GM12875 (cell line): ENCODE measurements around the gene RASSF8.

ENCODE experiments used
- H3K4me3 ChIP-seq: one replicate; pipeline ENCODE4 v1.5.1; 2011; ENCODE audit warnings: low read depth, low read length, control low read depth
- CTCF ChIP-seq: IDR thresholded peaks from 2 replicates; pipeline ENCODE4 v1.5.1; 2011; ENCODE audit warnings: low read depth, mild to moderate bottlenecking, control low read depth, inconsistent platforms, low read length, moderate library complexity, borderline replicate concordance; ENCODE audit not compliant: insufficient read depth

The RASSF8 gene

GRCh38 chr12:25932971-25933370 is 25.5 kb upstream of the RASSF8 start:
- H3K4me3 ChIP-seq, result no peak overlapping the region
- TF ChIP-seq CTCF, result no peak

- TF ChIP-seq CTCF, result no peak
- H3K4me3 ChIP-seq, result no peak overlapping the region
Measured at GRCh38 chr12:25934456-25934855, 24.0 kb upstream of the RASSF8 start.

GRCh38 chr12:25935355-25936144 is 22.9 kb upstream of the RASSF8 start:
- TF ChIP-seq CTCF, result no peak
- H3K4me3 ChIP-seq, result no peak overlapping the region

DNA sequence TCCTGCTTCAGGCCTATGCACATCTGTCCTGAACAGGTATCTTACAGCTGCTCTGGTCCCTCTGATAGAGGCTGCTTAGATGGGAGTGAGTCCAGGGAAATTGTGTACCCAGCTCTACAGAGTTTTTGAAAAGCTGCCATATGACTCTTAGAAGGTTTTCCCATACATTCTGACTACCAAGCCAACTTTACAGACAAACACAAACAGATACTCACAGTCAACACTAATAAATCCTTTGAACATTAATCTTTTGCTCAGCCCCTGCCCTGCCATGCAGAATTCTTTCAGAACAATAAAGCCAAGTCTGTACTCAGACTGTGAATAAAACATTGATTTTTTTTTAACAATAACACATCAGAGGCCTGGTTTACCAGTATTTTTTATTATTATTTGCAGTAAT is 21.4 kb upstream of the RASSF8 start:
- no peak overlapping the region for H3K4me3 ChIP-seq
- no peak for TF ChIP-seq CTCF

- no peak for TF ChIP-seq CTCF
- H3K4me3 ChIP-seq, result no peak overlapping the region
Measured at GRCh38 chr12:25938581-25938980, 19.9 kb upstream of the RASSF8 start.

DNA sequence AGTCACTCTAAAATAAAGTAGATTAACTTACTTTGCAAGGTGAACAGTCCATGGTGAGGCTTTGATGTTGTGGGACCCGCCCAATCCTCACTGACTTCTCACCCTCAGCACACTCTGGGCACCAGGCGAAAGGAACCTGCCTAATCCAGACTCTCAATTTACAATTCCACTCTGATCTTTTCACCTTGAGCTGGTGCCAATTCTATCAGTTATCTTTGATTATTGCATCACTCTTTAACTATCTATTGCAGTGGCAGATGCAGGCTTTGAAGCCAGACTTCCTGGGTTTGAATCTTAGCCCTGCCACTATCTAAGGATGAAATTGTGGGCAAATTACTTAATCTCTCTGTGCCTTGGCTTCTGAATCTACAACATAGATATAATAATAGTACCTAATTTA is 18.9 kb upstream of the RASSF8 start:
- no peak overlapping the region for H3K4me3 ChIP-seq
- no peak for TF ChIP-seq CTCF

DNA sequence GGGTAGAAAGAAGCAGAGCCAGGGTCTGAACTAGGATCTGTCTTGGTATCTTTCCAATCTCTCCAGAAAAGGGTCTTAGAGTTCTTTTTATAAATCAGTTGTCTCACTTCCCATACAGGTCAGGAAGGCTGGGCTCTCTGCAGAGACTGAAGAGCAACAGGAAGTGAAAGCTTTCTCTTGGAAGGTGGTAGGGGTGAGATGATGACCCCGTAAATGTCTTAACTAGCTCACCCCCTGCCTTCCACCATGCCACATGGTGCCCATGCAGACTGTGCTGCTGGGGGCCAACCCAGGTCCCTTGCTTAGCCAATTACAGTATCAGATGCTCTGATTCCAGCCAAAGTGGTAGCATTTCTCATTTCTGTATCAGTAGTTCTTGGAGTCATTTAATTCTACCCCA is 17.6 kb upstream of the RASSF8 start:
- no peak overlapping the region for H3K4me3 ChIP-seq
- TF ChIP-seq CTCF, result no peak
